NCI-H2171 treated with DMSO at 0.1 percent for 48 hours (cell line): ENCODE data around the gene ALMS1.
"Not testable (repeated sequence)": the region's sequence is repeated elsewhere in the genome, so short reads cannot be mapped to it uniquely, and the experiment has no call there.

Experiments used
- DNase-seq: peaks from one replicate; lab custom pipeline; 2025; lab: John Stamatoyannopoulos, UW

Gene ALMS1

DNA sequence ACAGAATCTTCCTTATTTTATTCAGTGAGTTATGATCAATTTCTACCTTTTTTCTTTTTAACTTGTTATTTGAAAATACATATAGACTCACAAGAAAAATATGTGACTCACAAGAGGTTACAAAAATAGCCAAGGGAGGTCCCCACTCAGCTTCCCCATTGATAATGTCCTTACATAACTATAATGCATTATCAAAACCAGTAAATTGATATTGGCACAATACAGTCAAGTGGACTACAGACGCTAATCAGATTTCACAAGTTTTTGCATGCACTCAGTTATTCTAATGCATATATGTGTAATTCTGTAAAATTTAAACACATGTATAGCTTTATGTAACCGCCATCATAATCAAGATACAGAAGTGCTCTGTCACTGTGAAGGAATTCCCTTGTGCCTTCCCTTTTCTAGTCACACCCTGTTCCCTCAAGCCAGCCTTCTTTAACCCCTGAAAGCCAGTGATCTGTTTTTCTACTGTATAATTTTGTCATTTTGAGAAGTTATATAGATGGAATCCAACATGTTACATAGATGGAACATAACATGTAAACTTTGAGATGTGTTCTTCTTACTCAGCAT, 118.4 kb downstream of the ALMS1 start:
- no peak for DNase-seq

DNA sequence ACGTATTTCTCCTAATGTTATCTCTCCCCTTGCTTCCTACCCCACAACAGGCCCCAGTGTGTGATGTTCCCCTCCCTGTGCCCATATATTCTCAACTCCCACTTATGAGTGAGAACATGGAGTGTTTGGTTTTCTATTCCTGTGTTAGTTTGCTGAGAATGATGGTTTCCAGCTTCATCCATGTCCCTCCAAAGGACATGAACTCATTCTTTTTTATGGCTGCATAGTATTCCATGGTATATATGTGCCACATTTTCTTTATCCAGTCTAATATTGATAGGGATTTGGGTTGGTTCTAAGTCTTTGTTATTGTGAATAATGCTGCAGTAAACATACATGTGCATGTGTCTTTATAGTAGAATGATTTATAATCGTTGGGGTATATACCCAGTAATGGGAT, 119.2 kb downstream of the ALMS1 start:
- DNase-seq = not testable (repeated sequence)

GRCh38 chr2:73510470-73510869, 124.8 kb downstream of the ALMS1 start:
- not testable (repeated sequence) for DNase-seq

DNA sequence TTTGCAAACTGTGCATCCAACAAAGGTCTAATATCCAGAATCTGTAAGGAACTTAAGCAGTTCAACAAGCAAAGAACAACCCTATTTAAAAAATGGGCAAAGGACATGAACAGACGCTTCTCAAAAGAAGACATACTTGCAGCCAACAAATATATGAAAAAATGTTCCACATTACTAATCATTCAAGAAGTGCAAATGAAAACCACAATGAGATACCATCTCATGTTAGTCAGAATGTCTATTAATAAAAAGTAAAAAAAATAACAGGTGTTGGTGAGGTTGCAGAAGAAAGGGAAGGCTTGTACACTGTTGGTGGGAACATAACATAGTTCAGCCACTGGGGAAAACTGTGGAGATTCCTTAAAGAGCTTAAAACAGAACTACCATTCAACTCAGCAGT, 130.4 kb downstream of the ALMS1 start:
- no peak for DNase-seq

- no peak for DNase-seq
Observed at GRCh38 chr2:73528688-73529087, 143.1 kb downstream of the ALMS1 start.

GRCh38 chr2:73530773-73531172, 145.1 kb downstream of the ALMS1 start:
- DNase-seq = not testable (repeated sequence)

DNA sequence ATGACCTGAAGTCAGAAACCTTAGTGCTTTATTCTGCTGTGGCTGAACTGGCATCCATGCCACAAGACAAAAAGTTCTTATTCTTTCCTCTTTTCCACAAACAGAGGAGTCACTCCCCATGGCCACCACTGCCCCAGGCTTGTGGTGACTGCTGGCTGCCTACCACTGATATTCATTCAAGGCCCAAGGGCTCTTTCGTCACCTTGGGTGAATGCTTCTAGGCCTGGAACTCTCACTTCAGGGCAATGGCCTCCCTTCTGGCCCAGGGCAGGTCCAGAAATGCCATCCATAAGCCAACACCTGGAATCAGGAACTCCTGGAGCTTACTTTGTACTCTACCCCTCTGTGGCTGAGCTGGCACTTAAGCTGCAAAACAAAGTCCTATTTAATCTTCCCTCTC, 146.7 kb downstream of the ALMS1 start:
- DNase-seq = no peak

- DNase-seq = no peak
Observed at GRCh38 chr2:73536133-73536840, 150.7 kb downstream of the ALMS1 start.

DNA sequence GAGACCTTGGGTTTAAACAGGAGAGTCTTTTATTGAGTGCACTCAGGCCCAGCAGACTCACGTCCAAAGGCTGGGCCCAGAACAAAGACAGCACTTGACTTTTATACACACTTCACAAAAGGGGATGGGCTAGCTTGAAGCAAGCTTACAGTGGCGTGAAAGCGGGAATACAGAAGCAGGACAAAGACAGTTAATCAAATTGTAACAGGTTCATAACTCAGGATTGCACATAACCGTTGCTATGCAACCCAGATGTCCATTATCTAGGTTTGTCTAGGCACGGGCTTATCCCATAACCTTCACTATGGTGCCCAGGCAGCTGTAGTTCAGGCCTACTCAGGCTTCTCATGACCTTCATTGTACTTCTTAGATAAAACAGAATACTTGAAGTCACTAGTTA, 175.2 kb downstream of the ALMS1 start:
- DNase-seq = peak; percentile 24

- DNase-seq = no peak
Observed at GRCh38 chr2:73561422-73561821, 175.8 kb downstream of the ALMS1 start.

DNA sequence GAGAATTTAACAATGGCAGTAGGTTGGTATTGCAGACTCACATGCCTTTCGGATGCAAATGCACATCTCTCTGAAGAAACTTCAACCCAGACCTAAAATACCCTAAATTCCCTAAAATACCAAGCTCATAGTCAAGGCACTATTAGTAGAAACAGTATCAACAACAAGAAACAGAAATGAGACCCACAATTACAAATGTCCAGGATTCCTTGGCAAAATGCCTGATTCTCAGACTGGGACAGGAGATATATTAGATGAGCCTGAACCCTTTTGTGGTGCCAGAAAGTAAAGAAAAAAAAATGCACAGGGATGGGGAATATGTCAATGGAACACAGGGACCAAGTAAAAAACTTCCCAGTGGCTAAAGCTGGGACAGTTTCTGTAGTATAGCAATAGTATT, 179.3 kb downstream of the ALMS1 start:
- no peak for DNase-seq

GRCh38 chr2:73566288-73566878, 180.7 kb downstream of the ALMS1 start:
- DNase-seq = no peak

- DNase-seq = no peak
Observed at GRCh38 chr2:73575261-73575660, 189.6 kb downstream of the ALMS1 start.

DNA sequence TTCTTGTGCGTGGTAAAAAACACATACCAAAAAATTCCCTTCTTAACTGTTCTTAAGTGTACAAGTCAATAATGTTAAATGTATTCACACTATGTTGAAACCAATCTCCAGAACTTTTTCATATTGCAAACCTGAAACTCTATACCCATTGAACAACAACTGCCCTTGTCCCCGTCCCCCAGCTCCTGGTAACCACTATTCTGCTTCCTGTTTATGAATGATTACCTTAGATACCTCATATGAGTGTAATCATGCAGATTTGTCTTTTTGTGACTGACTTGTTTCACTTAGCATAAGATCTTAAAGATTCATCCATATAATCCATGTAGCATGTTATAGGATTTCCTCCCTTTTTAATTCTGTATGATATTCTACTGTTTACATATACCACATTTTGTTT, 196.7 kb downstream of the ALMS1 start:
- no peak for DNase-seq

- DNase-seq = no peak
Observed at GRCh38 chr2:73588177-73588576, 202.5 kb downstream of the ALMS1 start.

- DNase-seq = no peak
Observed at GRCh38 chr2:73593680-73594079, 208.0 kb downstream of the ALMS1 start.

DNA sequence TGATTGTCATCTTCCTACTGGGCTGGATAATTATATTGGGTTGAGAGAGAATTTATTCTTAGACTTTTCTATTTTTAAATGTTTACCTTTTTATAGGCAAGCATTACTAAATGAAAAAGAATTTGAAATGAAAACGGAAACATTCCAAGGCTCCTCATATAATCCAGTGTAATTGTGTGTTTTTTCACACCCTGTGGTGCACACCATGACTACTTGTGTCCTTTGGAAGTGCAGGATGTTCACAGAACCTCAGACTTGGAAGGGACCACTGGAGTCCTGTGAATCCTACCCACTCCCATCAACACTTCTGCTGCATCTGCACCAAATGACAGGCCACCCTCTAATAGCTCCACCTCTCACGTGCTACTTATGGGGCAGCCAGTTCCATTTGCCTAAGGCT, 208.6 kb downstream of the ALMS1 start:
- DNase-seq = no peak

GRCh38 chr2:73601780-73602179, 216.1 kb downstream of the ALMS1 start:
- DNase-seq = no peak

DNA sequence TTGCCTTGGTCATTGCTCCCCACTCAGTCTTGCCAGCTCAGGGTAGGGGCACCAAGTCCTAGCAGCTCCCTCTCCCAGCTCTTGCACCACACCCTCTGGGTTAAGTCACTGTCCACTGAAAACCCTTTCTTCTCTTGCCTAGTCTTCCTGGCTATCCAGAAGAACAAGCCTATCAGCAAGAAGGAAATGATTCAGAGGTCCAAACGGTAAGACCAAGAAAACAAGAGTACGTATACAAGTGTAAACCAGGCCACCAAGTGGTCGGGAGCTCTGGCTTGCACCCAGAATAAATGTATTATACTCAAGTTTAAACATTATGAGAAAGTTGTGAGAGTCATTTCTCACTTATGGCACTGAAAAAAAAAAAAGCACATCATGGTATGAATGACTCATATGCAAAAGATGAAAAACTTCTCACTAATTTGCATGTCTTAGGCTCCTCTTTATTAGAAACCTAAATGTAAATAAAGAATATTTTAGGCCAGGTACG, 217.5 kb downstream of the ALMS1 start:
- not testable (repeated sequence) for DNase-seq

- not testable (repeated sequence) for DNase-seq
Observed at GRCh38 chr2:73604589-73604988, 219.0 kb downstream of the ALMS1 start.

GRCh38 chr2:73610111-73610510, 224.5 kb downstream of the ALMS1 start:
- no peak for DNase-seq

- no peak for DNase-seq
Observed at GRCh38 chr2:73611193-73611592, 225.6 kb downstream of the ALMS1 start.

DNA sequence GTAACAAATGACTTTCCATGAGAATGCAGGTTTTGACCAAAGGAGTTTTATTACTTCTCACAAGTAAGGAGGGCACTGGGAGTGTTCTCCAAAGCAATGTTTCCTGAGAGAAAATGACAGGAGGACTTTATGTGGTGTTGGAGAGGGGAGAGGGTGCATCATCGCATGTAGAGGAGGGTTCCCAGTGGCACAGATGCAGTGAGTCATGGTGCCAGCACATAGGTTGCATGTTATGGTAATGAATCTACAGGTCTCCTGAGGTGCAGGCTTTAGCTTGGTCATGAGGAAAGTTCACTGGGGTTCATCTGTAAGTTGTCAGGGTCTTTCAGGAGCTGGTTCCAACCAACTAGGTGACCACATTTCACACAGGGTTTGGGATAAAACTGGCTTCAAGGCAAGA, 226.2 kb downstream of the ALMS1 start:
- no peak for DNase-seq
